CD8-positive, alpha-beta memory T cell (primary cell): ENCODE measurements around the gene STPG1. TPM values are rescaled to one million over a fixed set of nuclear protein-coding genes. Genes with fewer than 3 reads are reported as not detected.

Experiments
- CTCF ChIA-PET: fragments of 350-600 bp; sonication (Branson Sonifier 250); formaldehyde crosslinking; loops from one replicate; lab custom pipeline; 2021; ENCODE audit warnings: antibody characterized with exemption; lab: Charles Lee
- POLR2A ChIA-PET: fragments of 350-600 bp; sonication (Branson Sonifier 250); formaldehyde crosslinking; loops from one replicate; lab custom pipeline; 2021; ENCODE audit warnings: antibody characterized with exemption; lab: Charles Lee
- DNase-seq, 5 donors: peaks; one replicate each; pipeline versions ENCODE4 v3.0.0 to v3.0.0-alpha.2; 2020 to 2022; ENCODE audit warnings: mixed read lengths in 1 of 5
- H3K27ac ChIP-seq: one replicate; pipeline ENCODE4 v1.7.0; 2013; ENCODE audit warnings: low read depth, mild to moderate bottlenecking, low read length, moderate library complexity
- H3K27me3 ChIP-seq: 2 replicates; pipeline ENCODE4 v1.7.0; 2013; ENCODE audit warnings: low read length, mild to moderate bottlenecking; ENCODE audit not compliant: insufficient read depth, poor library complexity, severe bottlenecking
- H3K36me3 ChIP-seq: 2 replicates; pipeline ENCODE4 v1.7.0; 2013; ENCODE audit warnings: mild to moderate bottlenecking, low read length, moderate library complexity; ENCODE audit not compliant: insufficient read depth
- H3K4me1 ChIP-seq: 2 replicates; pipeline ENCODE4 v1.7.0; 2013; ENCODE audit warnings: mild to moderate bottlenecking, low read length, moderate library complexity; ENCODE audit not compliant: insufficient read depth
- H3K4me3 ChIP-seq: 2 replicates; pipeline ENCODE4 v1.7.0; 2013; ENCODE audit warnings: mild to moderate bottlenecking, low read length
- H3K9me3 ChIP-seq: 2 replicates; pipeline ENCODE4 v1.7.0; 2013; ENCODE audit warnings: mild to moderate bottlenecking, low read length
- H3K27ac Mint-ChIP-seq, 8 donors: one replicate each; pipeline ENCODE4 v1.8.0; 2020 to 2021; ENCODE audit warnings: mixed read lengths in 8 of 8, mild to moderate bottlenecking in 6 of 8, inconsistent platforms in 3 of 8, moderate library complexity in 3 of 8
- H3K27me3 Mint-ChIP-seq, 2 donors: one replicate each; pipeline ENCODE4 v1.8.0; 2020 to 2021; ENCODE audit warnings: mixed read lengths in 2 of 2, mild to moderate bottlenecking in 1 of 2, moderate library complexity in 1 of 2
- H3K36me3 Mint-ChIP-seq, 3 donors: one replicate each; pipeline ENCODE4 v1.8.0; 2020 to 2021; ENCODE audit warnings: mixed read lengths in 3 of 3, inconsistent platforms in 1 of 3, mild to moderate bottlenecking in 1 of 3
- H3K4me1 Mint-ChIP-seq, 3 donors: one replicate each; pipeline ENCODE4 v1.8.0; 2020 to 2021; ENCODE audit warnings: mixed read lengths in 3 of 3, inconsistent platforms in 1 of 3, mild to moderate bottlenecking in 1 of 3
- H3K4me3 Mint-ChIP-seq, 7 donors: one replicate each; pipeline ENCODE4 v1.8.0; 2020 to 2021; ENCODE audit warnings: mixed read lengths in 7 of 7, mild to moderate bottlenecking in 6 of 7, moderate library complexity in 4 of 7, inconsistent platforms in 2 of 7
- H3K9me3 Mint-ChIP-seq, 5 donors: one replicate each; pipeline ENCODE4 v1.8.0; 2020 to 2022; ENCODE audit warnings: mixed read lengths in 5 of 5, mild to moderate bottlenecking in 3 of 5, moderate library complexity in 2 of 5, inconsistent platforms in 1 of 5
- polyA plus RNA-seq: library from polyadenylated mRNA; unstranded; fragments of 300-500 nt; fragmentation: Illumina TruSeq; gene quantifications from one replicate; pipeline ENCODE4 v1.2.3, GENCODE V29; 2021
- total RNA-seq, 2 experiments: library from RNA; stranded (reverse); gene quantifications; one replicate each; pipeline ENCODE4 v1.2.3, GENCODE V29; 2021

Gene STPG1
- total and polyA plus RNA-seq, 3 experiments from 2014 or later = 4.9 to 5.6 (median 5.1) TPM

DNA sequence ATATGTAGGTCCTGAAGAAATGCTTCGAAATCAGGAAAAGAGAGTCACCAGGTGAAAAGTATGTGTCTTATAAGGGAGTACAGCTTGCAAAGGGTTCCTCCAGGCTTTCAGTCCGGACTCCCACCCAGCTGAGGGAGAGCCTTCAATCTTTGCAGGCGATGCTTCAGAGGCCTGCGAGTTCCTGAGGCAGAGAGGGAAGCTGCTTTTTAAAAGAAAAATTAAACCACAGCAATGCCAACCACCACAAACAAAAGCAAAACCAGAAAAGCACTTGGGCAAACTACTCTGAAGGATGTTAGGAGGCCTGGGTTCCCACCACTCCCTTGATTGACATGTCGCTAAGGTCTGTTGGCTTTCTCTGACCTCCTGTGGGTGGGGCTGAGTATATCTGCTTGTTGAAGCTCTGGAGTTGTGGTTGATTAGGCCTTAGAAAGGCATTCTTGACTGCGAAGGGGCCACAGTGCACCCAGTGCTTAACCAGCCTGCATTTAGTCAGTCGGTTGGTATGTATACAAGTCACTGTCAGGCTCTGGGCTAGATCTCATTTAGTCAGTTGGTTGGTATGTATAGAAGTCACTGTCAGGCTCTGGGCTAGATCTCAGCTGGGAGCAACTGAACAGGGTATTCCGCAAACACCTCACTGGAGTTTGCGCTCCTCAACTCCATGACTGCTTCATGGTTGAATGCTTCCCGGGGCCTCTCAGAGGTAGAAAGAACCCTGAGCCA is 3.2 kb upstream of the STPG1 start:
- Histone ChIP-seq H3K27ac (peak overlapping the region; percentile 27), H3K27me3 (no peaks in the 10 kb centered on the region), H3K36me3 (peaks cover 5% of the 10 kb centered on the region), H3K4me1 (peaks cover 52% of the 10 kb centered on the region), H3K4me3 (peak overlapping the region; percentile 73), H3K9me3 (no peaks in the 10 kb centered on the region)
- Mint-ChIP-seq H3K27me3 (no peaks in the 10 kb centered on the region), H3K36me3 (peaks cover 0 to 48% (median 3%) of the 10 kb centered on the region in 3 donors), H3K9me3 (no peaks in the 10 kb centered on the region), H3K4me3 (peak overlapping the region; percentile 91 to 100 (median 97)), H3K4me1 (peaks cover 52 to 87% (median 85%) of the 10 kb centered on the region in 3 donors), H3K27ac (peak overlapping the region; percentile 46 to 97 (median 92))
- peak in 4 of 5 donors; percentile 23 to 71 (median 64) for DNase-seq
- CTCF ChIA-PET = interaction anchor here (0.9 to 6.3 kb wide), 11 partner anchors 16 to 221 kb away, joined by 3 to 76 read pairs (median 12); partner anchors contain the start of gene RCAN3
- POLR2A ChIA-PET = interaction anchor here (0.6 to 3.5 kb wide), 5 partner anchors 9 to 225 kb away, joined by 3 to 43 read pairs (median 6); partner anchors contain the start of gene RCAN3

DNA sequence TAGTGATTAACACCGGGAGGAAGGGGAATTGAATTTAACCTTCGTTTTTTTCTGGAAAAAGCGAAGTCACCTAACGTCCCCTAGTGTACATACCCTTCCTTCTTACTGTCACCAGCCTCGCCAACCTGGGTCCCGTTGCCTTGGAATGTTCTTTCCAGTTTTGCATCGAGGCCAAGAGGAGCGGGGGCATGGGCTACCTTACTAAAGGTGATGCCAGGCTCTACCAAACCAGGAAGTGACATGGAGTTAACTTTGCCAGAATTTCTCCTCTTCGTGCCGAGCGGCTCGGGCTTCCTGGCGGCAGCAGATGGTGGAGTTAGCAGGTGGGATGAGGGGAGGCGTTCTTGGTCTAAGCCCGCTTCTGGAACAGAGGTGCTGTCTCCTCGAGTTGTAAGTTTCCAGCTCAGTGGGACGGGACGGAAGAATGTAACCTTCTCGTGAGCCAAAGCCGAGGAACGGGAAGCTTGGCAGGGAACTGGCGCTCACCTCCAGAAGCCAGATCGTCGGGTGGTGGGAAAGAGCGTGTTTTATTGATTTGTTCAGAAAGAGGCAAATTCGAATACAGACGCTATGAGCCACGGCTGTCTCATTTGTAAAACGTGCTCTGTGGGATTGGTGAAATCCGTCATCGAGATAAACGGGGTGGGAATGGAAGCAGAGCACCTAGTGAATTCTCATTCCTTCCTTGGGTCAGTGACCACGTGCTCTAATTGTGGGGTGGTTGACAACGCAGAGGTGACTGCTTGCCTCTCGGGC is 2.5 kb upstream of the STPG1 start:
- H3K27me3 ChIP-seq = no peaks in the 10 kb centered on the region
- Mint-ChIP-seq H3K4me1 (peaks cover 51 to 83% (median 80%) of the 10 kb centered on the region in 3 donors), H3K36me3 (peaks cover 0 to 40% (median 0%) of the 10 kb centered on the region in 3 donors), H3K9me3 (no peaks in the 10 kb centered on the region), H3K4me3 (peak overlapping the region; percentile 91 to 100 (median 97)), H3K27me3 (no peaks in the 10 kb centered on the region), H3K27ac (peak overlapping the region; percentile 46 to 97 (median 92))
- no peaks in the 10 kb centered on the region for H3K36me3 ChIP-seq
- peak overlapping the region; percentile 73 for H3K4me3 ChIP-seq
- peak overlapping the region; percentile 27 for H3K27ac ChIP-seq
- H3K9me3 ChIP-seq = no peaks in the 10 kb centered on the region
- CTCF ChIA-PET = interaction anchor here (0.6 to 6.3 kb wide), 41 partner anchors 8 to 234 kb away, joined by 3 to 76 read pairs (median 4); partner anchors contain the start of genes RCAN3 and SRRM1
- POLR2A ChIA-PET = interaction anchor here (0.6 to 3.5 kb wide), 10 partner anchors 9 to 816 kb away, joined by 3 to 43 read pairs (median 6); partner anchors contain the start of genes RCAN3, SRRM1 and SYF2
- H3K4me1 ChIP-seq = peaks cover 52% of the 10 kb centered on the region
- DNase-seq = peak in 2 of 5 donors; percentile 20 to 37

DNA sequence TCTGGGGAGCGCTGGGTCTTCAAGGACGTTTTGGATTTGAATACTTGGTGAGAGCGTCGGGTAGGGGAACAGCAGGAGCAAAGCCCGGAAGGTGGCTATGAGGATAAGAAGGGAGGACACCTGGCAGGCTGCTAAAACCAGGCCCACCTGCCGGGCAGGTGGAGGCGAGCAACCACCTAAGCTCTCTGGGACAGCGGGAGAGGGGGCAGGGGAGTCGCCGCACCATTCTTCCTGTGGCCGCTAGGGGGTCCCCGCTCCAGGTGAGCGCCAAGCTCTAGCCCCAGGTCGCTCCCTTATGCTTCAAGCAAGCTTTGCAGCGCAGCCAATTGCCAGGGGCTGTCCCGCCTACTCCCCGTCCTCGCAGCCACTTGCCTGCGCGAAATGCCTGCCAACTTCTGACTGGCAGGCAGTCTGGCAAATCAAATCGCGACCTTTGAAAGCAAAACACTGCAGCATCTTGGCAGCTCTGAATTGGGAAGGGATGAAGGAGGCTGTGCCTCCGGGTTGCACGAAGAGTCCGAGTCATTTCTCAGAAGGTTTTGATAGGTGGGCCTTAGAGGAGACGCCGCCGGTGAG is 1.8 kb upstream of the STPG1 start, which contains the start of gene NIPAL3:
Gene NIPAL3 (plus strand): TSS at position 469 of the 576 bp plus-strand sequence. CDS start 3,746 bp downstream, outside the sequence.
- CTCF ChIA-PET = interaction anchor here (0.6 to 6.3 kb wide), 43 partner anchors 9 to 233 kb away, joined by 3 to 76 read pairs (median 4); partner anchors contain the start of genes RCAN3 and SRRM1
- Histone ChIP-seq H3K27ac (peak within 1 kb of the TSS; percentile 27), H3K4me1 (peaks cover 52% of the 10 kb centered on the region), H3K9me3 (no peaks in the 10 kb centered on the region), H3K27me3 (no peaks in the 10 kb centered on the region), H3K36me3 (no peaks in the 10 kb centered on the region), H3K4me3 (peak within 1 kb of the TSS; percentile 73)
- peaks cover 51 to 77% (median 75%) of the 10 kb centered on the region in 3 donors for H3K4me1 Mint-ChIP-seq
- POLR2A ChIA-PET = interaction anchor here (0.6 to 3.5 kb wide), 7 partner anchors 23 to 817 kb away, joined by 3 to 43 read pairs (median 5); partner anchors contain the start of genes RCAN3, SRRM1 and SYF2
- DNase-seq = peak; percentile 95 to 99 (median 96)
- H3K27ac Mint-ChIP-seq = peak within 1 kb of the TSS; percentile 46 to 97 (median 92)
- H3K4me3 Mint-ChIP-seq = peak within 1 kb of the TSS; percentile 91 to 100 (median 97)
- no peaks in the 10 kb centered on the region for H3K9me3 Mint-ChIP-seq
- H3K36me3 Mint-ChIP-seq = peaks cover 0 to 34% (median 0%) of the 10 kb centered on the region in 3 donors
- no peaks in the 10 kb centered on the region for H3K27me3 Mint-ChIP-seq

DNA sequence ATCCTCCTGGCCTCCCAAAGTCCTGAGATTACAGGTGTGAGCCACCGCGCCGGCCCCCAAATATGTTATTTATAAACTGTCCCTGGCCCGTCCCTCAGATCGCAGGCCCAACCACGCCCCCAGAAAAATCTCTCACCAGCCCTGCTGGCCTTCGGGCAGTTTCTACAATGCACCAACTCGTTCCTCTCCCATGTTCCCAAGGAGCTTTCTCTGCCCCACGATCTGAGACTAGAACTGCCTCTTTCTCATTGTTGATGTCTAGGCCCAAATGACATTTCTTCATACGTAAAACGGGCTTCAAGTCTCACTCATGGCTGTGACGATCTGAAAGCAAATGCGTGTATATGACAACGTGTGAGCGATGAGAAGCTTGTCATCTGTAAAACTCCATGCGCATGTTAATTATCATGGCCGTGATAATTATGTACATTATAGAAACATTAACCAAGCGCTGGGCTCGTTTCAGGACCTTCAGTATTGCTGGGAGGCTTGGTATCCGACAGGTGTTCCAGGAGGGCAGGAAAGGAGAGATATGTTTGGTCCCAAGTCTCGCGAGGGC is 1.3 kb upstream of the STPG1 start:
- no peaks in the 10 kb centered on the region for H3K27me3 Mint-ChIP-seq
- H3K36me3 Mint-ChIP-seq = peaks cover 0 to 29% (median 0%) of the 10 kb centered on the region in 3 donors
- peaks cover 52% of the 10 kb centered on the region for H3K4me1 ChIP-seq
- H3K9me3 ChIP-seq = no peaks in the 10 kb centered on the region
- peaks cover under 1% of the 10 kb centered on the region for H3K36me3 ChIP-seq
- no peak overlapping the region for H3K27ac ChIP-seq
- no peaks in the 10 kb centered on the region for H3K27me3 ChIP-seq
- no peak for DNase-seq
- peak overlapping the region; percentile 44 for H3K4me3 ChIP-seq
- H3K4me3 Mint-ChIP-seq = peak overlapping the region; percentile 91 to 100 (median 97)
- peaks cover 51 to 74% (median 71%) of the 10 kb centered on the region in 3 donors for H3K4me1 Mint-ChIP-seq
- H3K9me3 Mint-ChIP-seq = no peaks in the 10 kb centered on the region
- ChIA-PET POLR2A (interaction anchor here (1.0 to 3.5 kb wide), 6 partner anchors 66 to 818 kb away, joined by 3 to 43 read pairs (median 6); partner anchors contain the start of genes RCAN3, SRRM1 and SYF2), CTCF (interaction anchor here (0.7 to 6.3 kb wide), 38 partner anchors 10 to 233 kb away, joined by 3 to 76 read pairs (median 4); partner anchors contain the start of genes RCAN3 and SRRM1)
- H3K27ac Mint-ChIP-seq = peak overlapping the region; percentile 46 to 92 (median 70)

DNA sequence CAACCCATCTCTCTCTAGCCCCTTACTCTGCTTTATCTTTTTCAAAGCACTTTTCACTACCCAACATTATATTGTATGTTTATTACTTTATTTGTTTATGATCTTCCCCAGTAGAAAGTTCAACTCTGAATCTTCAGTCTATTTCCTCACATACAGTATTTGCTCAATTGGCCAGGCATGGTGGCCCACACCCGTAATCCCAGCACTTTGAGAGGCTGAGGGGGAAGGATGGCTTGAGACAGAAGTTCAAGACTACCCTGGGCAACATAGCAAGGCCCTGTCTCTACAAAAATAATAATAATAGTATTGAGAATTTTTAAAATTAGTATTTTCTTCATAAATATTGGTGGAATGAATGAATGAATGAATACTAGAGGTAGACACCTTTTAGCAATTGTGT is 1.2 kb downstream of the STPG1 start:
- no peak overlapping the region for H3K4me3 ChIP-seq
- peaks cover 34% of the 10 kb centered on the region for H3K4me1 ChIP-seq
- H3K36me3 ChIP-seq = peaks cover 3% of the 10 kb centered on the region
- Mint-ChIP-seq H3K36me3 (peaks cover 0 to 11% (median 6%) of the 10 kb centered on the region in 3 donors), H3K27me3 (no peaks in the 10 kb centered on the region), H3K9me3 (no peaks in the 10 kb centered on the region), H3K27ac (peak overlapping the region in 2 of 8 donors; percentile 74 to 91), H3K4me1 (peaks cover 34 to 53% (median 47%) of the 10 kb centered on the region in 3 donors), H3K4me3 (peak overlapping the region in 6 of 7 donors; percentile 89 to 97 (median 90))
- H3K9me3 ChIP-seq = no peaks in the 10 kb centered on the region
- H3K27me3 ChIP-seq = no peaks in the 10 kb centered on the region
- ChIA-PET POLR2A (interaction anchor here (0.6 to 1.4 kb wide), 3 partner anchors 123 to 231 kb away, joined by 3 to 6 read pairs (median 3); partner anchors contain the start of gene SRRM1), CTCF (interaction anchor here (1.1 to 6.3 kb wide), 6 partner anchors 19 to 262 kb away, joined by 3 to 76 read pairs (median 6); no protein-coding TSS in a partner anchor)
- H3K27ac ChIP-seq = no peak overlapping the region
- DNase-seq = no peak

DNA sequence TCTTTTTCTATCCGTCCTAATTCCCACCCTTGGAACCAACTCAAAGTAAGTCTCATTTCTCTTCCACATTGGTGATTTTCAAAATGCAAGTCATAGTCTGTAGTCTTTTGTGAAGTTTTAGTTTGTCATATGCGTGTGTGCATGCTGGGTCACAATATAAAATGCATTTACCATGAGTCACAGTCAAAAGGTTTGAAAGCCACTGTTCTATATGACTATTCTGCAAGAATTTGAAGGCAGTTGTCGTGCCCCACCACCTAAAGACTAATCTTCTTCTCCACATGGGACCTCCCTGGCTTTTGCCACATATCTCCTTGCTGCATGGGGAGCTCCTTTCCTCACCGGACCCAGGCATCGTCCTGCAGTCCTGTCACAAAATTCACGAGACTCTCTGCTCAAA is 1.6 kb downstream of the STPG1 start:
- peaks cover 3% of the 10 kb centered on the region for H3K36me3 ChIP-seq
- no peaks in the 10 kb centered on the region for H3K27me3 Mint-ChIP-seq
- H3K4me3 Mint-ChIP-seq = peak overlapping the region in 2 of 7 donors; percentile 8 to 38
- H3K4me3 ChIP-seq = no peak overlapping the region
- DNase-seq = no peak
- peaks cover 29% of the 10 kb centered on the region for H3K4me1 ChIP-seq
- CTCF ChIA-PET = interaction anchor here (1.5 to 6.3 kb wide), 2 partner anchors 21 to 174 kb away, joined by 6 to 76 read pairs; no protein-coding TSS in a partner anchor
- H3K9me3 ChIP-seq = no peaks in the 10 kb centered on the region
- H3K4me1 Mint-ChIP-seq = peaks cover 30 to 49% (median 43%) of the 10 kb centered on the region in 3 donors
- no peak overlapping the region for H3K27ac ChIP-seq
- H3K27me3 ChIP-seq = no peaks in the 10 kb centered on the region
- peaks cover 0 to 11% (median 6%) of the 10 kb centered on the region in 3 donors for H3K36me3 Mint-ChIP-seq
- peak overlapping the region in 1 of 8 donors; percentile 74 for H3K27ac Mint-ChIP-seq
- POLR2A ChIA-PET = interaction anchor here (0.6 kb wide), 1 partner anchor 129 kb away, joined by 3 read pairs; no protein-coding TSS in a partner anchor
- no peaks in the 10 kb centered on the region for H3K9me3 Mint-ChIP-seq
